GM23248 (cell line): ENCODE results near the gene TIA1.

Experiments
- EZH2 ChIP-seq: fragments of 200-600 bp; sonication (generic); IDR thresholded peaks from 2 replicates; pipeline ENCODE4 v1.6.1; 2018; ENCODE audit warnings: antibody characterized with exemption, mild to moderate bottlenecking; ENCODE audit not compliant: insufficient read depth, poor library complexity, severe bottlenecking
- EZH2phosphoT487 ChIP-seq: fragments of 200-600 bp; sonication (generic); IDR thresholded peaks from 2 replicates; pipeline ENCODE4 v1.6.1; 2018; ENCODE audit warnings: antibody characterized with exemption, moderate library complexity, mild to moderate bottlenecking, low read depth; ENCODE audit not compliant: insufficient read depth

DNA sequence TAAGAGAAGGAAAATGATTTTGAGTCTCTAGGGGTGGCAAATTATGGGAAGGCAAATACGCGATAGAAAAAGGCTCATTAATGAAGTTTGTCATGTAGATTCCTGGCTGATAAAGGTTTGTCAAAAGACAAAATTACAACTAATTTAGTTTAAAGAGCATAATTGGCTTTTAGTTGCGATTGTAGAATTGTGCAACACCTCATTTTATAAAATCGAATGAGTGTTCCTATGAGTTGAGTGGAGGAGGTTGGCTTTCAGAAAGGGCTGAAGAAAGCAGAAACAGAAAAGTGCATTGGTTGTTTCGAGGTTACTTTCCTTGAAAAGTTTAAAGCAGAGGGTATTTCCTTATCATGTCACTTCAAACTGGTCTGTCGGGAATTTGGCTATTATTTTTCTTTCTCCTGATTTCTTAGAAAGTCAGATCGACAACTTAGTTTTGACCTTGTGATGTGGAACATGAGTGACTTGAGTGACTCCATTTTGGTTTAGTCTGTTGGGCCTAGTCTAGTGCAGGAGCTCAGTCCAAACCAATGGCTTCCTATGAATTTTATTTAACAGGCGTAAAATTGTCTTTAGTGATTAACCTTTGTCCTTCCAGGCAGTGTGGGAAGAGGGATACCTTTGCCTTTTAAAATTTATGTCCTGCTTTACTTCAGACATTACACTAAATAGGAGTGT, 7.3 kb upstream of the TIA1 start:
- TF ChIP-seq EZH2 (no peak), EZH2phosphoT487 (no peak)
